Measurements from ENCODE around the gene EIF3K. TPM values are rescaled to one million over a fixed set of nuclear protein-coding genes. Genes with fewer than 3 reads are reported as not detected.
A peak's percentile ranks its signal among the peaks of the same experiment; 100 is the strongest.

EIF3K gene
- total and polyA plus RNA-seq, 11 donors: 447 to 1,239 (median 622) TPM

- TF ChIP-seq POLR2A (IDR thresholded peaks at IDR 0.05) (no peak), CTCF (IDR thresholded peaks at IDR 0.05) (no peak)
- 72 to 76% (median 75%) methylated on average over 7 of the region's 7 CpGs for WGBS, 4 donors
- H3K4me3 ChIP-seq: no peak overlapping the region
- H3K27ac ChIP-seq: peak overlapping the region in 10 of 12 donors; percentile 34 to 94 (median 88)
- H3K36me3 ChIP-seq: peaks cover 0 to 17% (median 7%) of the 10 kb centered on the region in 9 donors
- H3K9me3 ChIP-seq: no peaks in the 10 kb centered on the region
- ATAC-seq (no peak), DNase-seq (no peak)
- intact Hi-C loops (cut with DNase I): no loop called here
- no peaks in the 10 kb centered on the region for H3K27me3 ChIP-seq
- H3K4me1 ChIP-seq: peaks cover 27 to 100% (median 94%) of the 10 kb centered on the region in 12 donors
Measured at GRCh38 chr19:38678891-38679494, 60.0 kb downstream of the EIF3K start.

GRCh38 chr19:38679839-38680238 lies 60.9 kb downstream of the EIF3K start:
- Histone ChIP-seq H3K36me3 (peaks cover 0 to 17% (median 7%) of the 10 kb centered on the region in 9 donors), H3K27me3 (no peaks in the 10 kb centered on the region), H3K4me3 (no peak overlapping the region), H3K27ac (peak overlapping the region in 10 of 12 donors; percentile 6 to 96 (median 92)), H3K4me1 (peaks cover 24 to 100% (median 94%) of the 10 kb centered on the region in 12 donors), H3K9me3 (no peaks in the 10 kb centered on the region)
- DNase-seq (no peak), ATAC-seq (no peak)
- no peak for TF ChIP-seq CTCF (IDR thresholded peaks at IDR 0.05)
- no peak for TF ChIP-seq POLR2A (IDR thresholded peaks at IDR 0.05)
- 68 to 74% (median 71%) methylated on average over 4 of the region's 4 CpGs for WGBS, 4 donors
- intact Hi-C loops (cut with DNase I): no loop called here

- Histone ChIP-seq H3K4me3 (no peak overlapping the region), H3K27me3 (no peaks in the 10 kb centered on the region), H3K27ac (peak overlapping the region in 11 of 12 donors; percentile 75 to 96 (median 93)), H3K9me3 (no peaks in the 10 kb centered on the region), H3K4me1 (peaks cover 22 to 100% (median 93%) of the 10 kb centered on the region in 12 donors), H3K36me3 (peaks cover 0 to 11% (median 7%) of the 10 kb centered on the region in 9 donors)
- intact Hi-C loops (cut with DNase I): no loop called here
- ATAC-seq (no peak), DNase-seq (peak in 1 of 5 donors; percentile 8)
- WGBS, 4 donors: 94 to 98% (median 96%) methylated on average over 10 to 11 of the region's 11 CpGs
- TF ChIP-seq POLR2A (IDR thresholded peaks at IDR 0.05) (no peak), CTCF (IDR thresholded peaks at IDR 0.05) (no peak)
Measured at GRCh38 chr19:38682195-38682867, 63.3 kb downstream of the EIF3K start.

- DNase-seq (no peak), ATAC-seq (no peak)
- Histone ChIP-seq H3K9me3 (no peaks in the 10 kb centered on the region), H3K4me3 (no peak overlapping the region), H3K27ac (peak overlapping the region; percentile 75 to 96 (median 92)), H3K36me3 (peaks cover 0 to 7% (median under 1%) of the 10 kb centered on the region in 9 donors), H3K27me3 (no peaks in the 10 kb centered on the region), H3K4me1 (peaks cover 22 to 100% (median 93%) of the 10 kb centered on the region in 12 donors)
- no peak for TF ChIP-seq CTCF (IDR thresholded peaks at IDR 0.05)
- no peak for TF ChIP-seq POLR2A (IDR thresholded peaks at IDR 0.05)
- 76 to 86% (median 81%) methylated on average over 6 to 7 of the region's 7 CpGs for WGBS, 4 donors
- intact Hi-C loops (cut with DNase I): no loop called here
Measured at GRCh38 chr19:38682872-38683392, 63.9 kb downstream of the EIF3K start.

Measured in heart left ventricle (tissue), 16 donors.